Measurements from ENCODE around the gene NAALADL2.

DNA sequence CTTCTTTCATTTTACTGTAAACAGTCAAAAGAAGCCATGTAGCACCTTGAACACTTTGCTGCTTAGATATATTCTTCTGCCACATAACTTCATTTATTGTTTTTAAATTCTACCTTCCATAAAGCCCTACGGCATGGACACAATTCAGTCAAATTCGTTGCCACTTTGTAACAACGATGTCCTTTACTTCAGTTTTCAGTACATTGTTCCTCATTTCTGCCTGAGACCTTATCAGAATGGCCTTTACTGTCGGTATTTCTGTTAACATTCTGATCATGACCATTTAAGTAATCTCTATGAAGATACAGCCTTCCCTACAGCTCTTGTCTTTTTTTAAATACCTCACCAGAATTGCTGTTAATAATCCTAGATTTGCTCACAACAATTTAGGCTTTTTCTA is 466.9 kb downstream of the NAALADL2 start:
- no peak for TF ChIP-seq FOXM1 (IDR thresholded peaks at IDR 0.05; ENCODE audit: borderline replicate concordance, low read depth)
- no peak for TF ChIP-seq CREB1 (IDR thresholded peaks at IDR 0.05; ENCODE audit: low read depth)
- TF ChIP-seq, protein P1, sequence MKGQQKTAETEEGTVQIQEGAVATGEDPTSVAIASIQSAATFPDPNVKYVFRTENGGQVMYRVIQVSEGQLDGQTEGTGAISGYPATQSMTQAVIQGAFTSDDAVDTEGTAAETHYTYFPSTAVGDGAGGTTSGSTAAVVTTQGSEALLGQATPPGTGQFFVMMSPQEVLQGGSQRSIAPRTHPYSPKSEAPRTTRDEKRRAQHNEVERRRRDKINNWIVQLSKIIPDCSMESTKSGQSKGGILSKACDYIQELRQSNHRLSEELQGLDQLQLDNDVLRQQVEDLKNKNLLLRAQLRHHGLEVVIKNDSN (IDR thresholded peaks at IDR 0.05): no peak
- TF ChIP-seq, protein P2, sequence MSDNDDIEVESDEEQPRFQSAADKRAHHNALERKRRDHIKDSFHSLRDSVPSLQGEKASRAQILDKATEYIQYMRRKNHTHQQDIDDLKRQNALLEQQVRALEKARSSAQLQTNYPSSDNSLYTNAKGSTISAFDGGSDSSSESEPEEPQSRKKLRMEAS (IDR thresholded peaks at IDR 0.05): no peak
- TF ChIP-seq TCF12 (IDR thresholded peaks at IDR 0.05; ENCODE audit: low read depth): no peak
- TF ChIP-seq RAD21 (IDR thresholded peaks at IDR 0.05; ENCODE audit: low read depth): no peak
- TF ChIP-seq EP300 (IDR thresholded peaks at IDR 0.05; ENCODE audit: borderline replicate concordance): no peak
- no peak for TF ChIP-seq NFIC (IDR thresholded peaks at IDR 0.05)
- no peak for TF ChIP-seq EGR1 (IDR thresholded peaks at IDR 0.05)
